Measurements from ENCODE around the gene TMEM187. TPM values are rescaled to one million over a fixed set of nuclear protein-coding genes. Genes with fewer than 3 reads are reported as not detected.

TMEM187 gene
- total RNA-seq, 4 donors from 2014 or later, result 3.6 to 6.9 (median 6.1) TPM

GRCh38 chrX:153941336-153942252 lies 31.0 kb upstream of the TMEM187 start:
- no peaks in the 10 kb centered on the region for H3K36me3 ChIP-seq
- peaks cover 0 to 13% (median 8%) of the 10 kb centered on the region in 4 donors for H3K4me1 ChIP-seq
- 54% methylated on average over 20 of the region's 23 CpGs for WGBS
- H3K27me3 ChIP-seq, result no peaks in the 10 kb centered on the region
- TF ChIP-seq POLR2A (IDR thresholded peaks at IDR 0.05; ENCODE audit: low read depth) (no peak), POLR2AphosphoS5 (IDR thresholded peaks at IDR 0.05) (no peak), EP300 (IDR thresholded peaks at IDR 0.05) (no peak), CTCF (IDR thresholded peaks at IDR 0.05) (no peak)
- no peak for DNase-seq (ENCODE audit: extremely low spot score)
- intact Hi-C loops (cut with DNase I), result no loop called here
- no peak overlapping the region for H3K27ac ChIP-seq (replicated peaks in 1 of 4)
- H3K4me3 ChIP-seq, result peak overlapping the region in 2 of 4 donors; percentile 9 to 25
- H3K9me3 ChIP-seq, result no peaks in the 10 kb centered on the region

GRCh38 chrX:153944140-153944799 lies 28.3 kb upstream of the TMEM187 start, which contains the start of gene RENBP:
TSS of gene RENBP (minus strand) at chrX:153944643. CDS start at chrX:153944610, 33 bp downstream.
- TF ChIP-seq POLR2AphosphoS5 (IDR thresholded peaks at IDR 0.05) (no peak), CTCF (IDR thresholded peaks at IDR 0.05) (no peak), EP300 (IDR thresholded peaks at IDR 0.05) (no peak), POLR2A (IDR thresholded peaks at IDR 0.05; ENCODE audit: low read depth) (no peak)
- DNase-seq (ENCODE audit: extremely low spot score), result no peak
- Histone ChIP-seq H3K27me3 (no peaks in the 10 kb centered on the region), H3K4me3 (peak within 1 kb of the TSS; percentile 40 to 49 (median 42)), H3K4me1 (peaks cover 12 to 40% (median 26%) of the 10 kb centered on the region in 4 donors), H3K36me3 (peaks cover 0 to 12% (median 0%) of the 10 kb centered on the region in 4 donors), H3K27ac (replicated peaks in 1 of 4) (peak within 1 kb of the TSS in 2 of 4 donors; percentile 41 to 44), H3K9me3 (no peaks in the 10 kb centered on the region)
- intact Hi-C loops (cut with DNase I), result no loop called here
- 73% methylated on average over 11 of the region's 31 CpGs for WGBS

DNA sequence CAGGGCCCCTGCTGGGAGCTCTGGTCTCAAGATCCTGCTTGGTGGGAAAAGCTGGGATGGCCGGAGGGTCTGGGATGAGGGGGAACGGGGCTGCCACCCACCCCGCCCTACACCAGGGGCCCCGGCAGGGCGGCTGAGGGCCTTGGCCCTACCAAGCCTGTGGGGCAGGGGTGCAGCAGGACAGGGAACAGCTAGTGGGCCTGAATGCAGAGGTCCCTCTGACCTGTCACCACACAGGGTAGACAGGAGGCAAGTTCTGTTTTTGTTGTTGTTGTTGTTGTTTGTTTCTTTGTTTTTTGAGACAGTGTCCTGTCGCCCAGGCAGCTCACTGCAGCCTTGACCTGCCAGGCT lies 27.8 kb upstream of the TMEM187 start:
- no peaks in the 10 kb centered on the region for H3K9me3 ChIP-seq
- peaks cover 0 to 17% (median 2%) of the 10 kb centered on the region in 4 donors for H3K36me3 ChIP-seq
- no peaks in the 10 kb centered on the region for H3K27me3 ChIP-seq
- peak overlapping the region; percentile 40 to 49 (median 42) for H3K4me3 ChIP-seq
- 76% methylated on average over 6 of the region's 6 CpGs for WGBS
- H3K27ac ChIP-seq (replicated peaks in 1 of 4), result peak overlapping the region in 1 of 4 donors; percentile 41
- H3K4me1 ChIP-seq, result peaks cover 12 to 45% (median 31%) of the 10 kb centered on the region in 4 donors
- no peak for TF ChIP-seq EP300 (IDR thresholded peaks at IDR 0.05)
- no peak for TF ChIP-seq CTCF (IDR thresholded peaks at IDR 0.05)
- TF ChIP-seq POLR2A (IDR thresholded peaks at IDR 0.05; ENCODE audit: low read depth), result no peak
- intact Hi-C loops (cut with DNase I), result no loop called here
- no peak for DNase-seq (ENCODE audit: extremely low spot score)

DNA sequence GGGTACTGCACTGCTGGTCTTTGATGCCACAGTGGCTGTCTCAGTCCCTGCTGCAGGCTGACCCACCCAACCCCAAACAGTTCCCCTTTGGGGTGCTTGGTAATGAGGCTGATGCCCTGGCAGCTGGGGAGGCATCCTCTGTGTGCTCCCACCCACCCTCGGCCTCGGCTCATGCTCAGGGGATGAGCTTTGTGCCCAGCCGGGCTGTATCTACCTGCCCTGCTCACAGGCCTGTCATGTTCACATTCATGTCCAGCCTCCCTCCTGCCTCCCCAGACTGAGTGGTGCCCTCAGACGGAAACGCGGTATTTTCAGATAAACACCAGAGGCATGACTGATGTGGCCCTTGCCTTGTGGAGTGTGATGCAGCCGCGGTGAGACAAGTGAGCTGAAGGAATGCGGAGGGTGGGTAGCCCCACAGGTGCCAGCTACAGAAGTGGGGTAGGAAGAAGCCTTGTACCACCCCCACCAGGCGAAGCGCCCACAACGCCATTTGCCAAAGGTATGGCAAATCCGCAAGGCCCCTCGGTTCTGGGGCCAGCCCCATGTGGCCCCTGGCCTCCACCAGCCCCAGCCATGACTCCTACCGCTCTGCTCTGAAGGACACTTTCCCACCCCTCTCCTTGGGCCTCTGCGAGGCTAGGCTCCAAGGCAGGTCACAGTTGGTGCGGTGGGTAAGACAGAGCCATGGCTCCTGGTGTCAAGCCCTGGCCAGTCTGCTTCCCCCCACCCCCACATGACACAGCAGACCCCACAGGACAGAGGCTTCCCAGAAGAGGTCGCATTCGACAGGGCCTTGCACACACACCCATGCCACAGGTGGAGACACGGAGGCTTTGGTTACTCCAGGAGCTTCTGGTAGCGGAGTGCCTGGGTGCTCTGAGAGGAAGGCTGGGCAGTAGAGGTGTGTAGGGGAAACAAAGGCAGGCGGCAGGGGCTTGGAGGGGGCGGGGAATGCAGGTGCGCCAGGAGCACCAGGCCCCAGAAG lies 26.3 kb upstream of the TMEM187 start:
- Histone ChIP-seq H3K9me3 (no peaks in the 10 kb centered on the region), H3K4me1 (peaks cover 12 to 57% (median 40%) of the 10 kb centered on the region in 4 donors), H3K36me3 (peaks cover 13 to 32% (median 16%) of the 10 kb centered on the region in 4 donors), H3K4me3 (no peak overlapping the region), H3K27ac (replicated peaks in 1 of 4) (peak overlapping the region; percentile 82 to 88 (median 85)), H3K27me3 (no peaks in the 10 kb centered on the region)
- no peak for TF ChIP-seq EP300 (IDR thresholded peaks at IDR 0.05)
- TF ChIP-seq POLR2AphosphoS5 (IDR thresholded peaks at IDR 0.05), result no peak
- TF ChIP-seq CTCF (IDR thresholded peaks at IDR 0.05), result no peak
- TF ChIP-seq POLR2A (IDR thresholded peaks at IDR 0.05; ENCODE audit: low read depth), result no peak
- no peak for DNase-seq (ENCODE audit: extremely low spot score)
- intact Hi-C loops (cut with DNase I), result no loop called here
- WGBS, result 87% methylated on average over 15 of the region's 24 CpGs
